Measurements from ENCODE around the gene MLLT1. TPM values are rescaled to one million over a fixed set of nuclear protein-coding genes. Genes with fewer than 3 reads are reported as not detected.

The MLLT1 gene
- total RNA-seq, 5 donors from 2014 or later (not counting 1 experiment from before 2014, with no cell fraction given) = 31.4 to 59.8 (median 57.2) TPM

DNA sequence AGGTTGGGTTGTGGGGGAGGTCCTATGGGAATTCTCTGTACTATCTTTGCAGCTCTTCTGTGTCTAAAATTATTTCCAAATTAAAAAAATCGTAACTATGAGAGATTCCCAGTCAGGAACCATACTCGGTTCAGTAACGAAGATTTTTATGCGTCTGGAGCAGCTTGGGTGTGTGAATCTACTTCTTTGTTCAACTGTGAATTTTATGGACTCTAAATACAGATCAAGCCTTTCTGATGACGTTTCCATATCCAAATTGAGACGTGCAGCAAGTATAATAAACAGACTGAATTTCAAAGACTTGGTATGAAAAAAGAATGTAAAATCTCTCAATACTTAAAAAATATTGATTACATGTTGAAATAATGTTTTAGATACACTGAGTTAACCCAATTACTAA is 30.9 kb downstream of the MLLT1 start:
- ATAC-seq (replicated peaks in 1 of 4) (no peak), DNase-seq (no peak)
- peaks cover 21% of the 10 kb centered on the region for H3K36me3 Mint-ChIP-seq
- CTCF ChIA-PET = no interaction called here
- H3K4me3 Mint-ChIP-seq = no peak overlapping the region
- peaks cover 5 to 11% of the 10 kb centered on the region in 2 experiments for H3K4me1 ChIP-seq (ENCODE audit: control insufficient read depth in 1 of 2, extremely low read depth in 1 of 2, insufficient read depth in 2 of 2, low read length in 2 of 2)
- no peaks in the 10 kb centered on the region for H3K9me3 ChIP-seq
- H3K27me3 Mint-ChIP-seq = no peaks in the 10 kb centered on the region
- no peak overlapping the region for H3K27ac ChIP-seq (ENCODE audit: low read length)
- H3K9me3 Mint-ChIP-seq = no peaks in the 10 kb centered on the region
- H3K4me1 Mint-ChIP-seq = peaks cover 44 to 60% (median 46%) of the 10 kb centered on the region in 3 donors
- no peaks in the 10 kb centered on the region for H3K27me3 ChIP-seq (replicated peaks in 1 of 2; ENCODE audit: control insufficient read depth in 2 of 2, extremely low read depth in 1 of 2, insufficient read depth in 2 of 2, low read length in 1 of 2)
- H3K4me3 ChIP-seq (ENCODE audit: control insufficient read depth in 1 of 2, extremely low read depth in 1 of 2, low read length in 1 of 2) = no peak overlapping the region
- 100% methylated on average over 3 of the region's 6 CpGs for WGBS (ENCODE audit: insufficient coverage)
- H3K36me3 ChIP-seq (ENCODE audit: control insufficient read depth in 2 of 2, extremely low read depth in 1 of 2, insufficient read depth in 1 of 2, low read length in 1 of 2) = peaks cover 0 to 9% of the 10 kb centered on the region in 2 donors
- POLR2A ChIA-PET = no interaction called here
- H3K27ac Mint-ChIP-seq = no peak overlapping the region

DNA sequence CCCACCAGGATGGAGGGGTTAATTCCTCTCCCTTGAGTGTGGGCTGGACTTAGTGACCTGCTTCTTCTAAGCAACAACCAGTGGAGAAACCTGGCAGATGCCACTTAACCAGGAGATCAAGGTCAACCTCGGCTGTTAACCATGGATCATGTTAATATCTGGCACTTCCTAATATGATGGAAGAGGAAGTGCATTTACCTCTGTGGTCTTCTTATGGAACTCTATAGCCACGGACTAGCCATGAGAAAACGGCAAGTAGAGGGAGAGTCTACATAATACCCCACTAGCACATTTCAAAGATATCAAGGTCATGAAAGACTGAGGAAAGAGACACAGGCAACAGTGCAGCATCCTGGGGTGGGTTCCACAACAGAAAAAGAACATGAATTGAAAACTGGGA is 31.4 kb downstream of the MLLT1 start:
- H3K9me3 ChIP-seq = no peaks in the 10 kb centered on the region
- ATAC-seq (replicated peaks in 1 of 4) (no peak), DNase-seq (no peak)
- H3K4me3 ChIP-seq (ENCODE audit: control insufficient read depth in 1 of 2, extremely low read depth in 1 of 2, low read length in 1 of 2) = no peak overlapping the region
- no peaks in the 10 kb centered on the region for H3K27me3 ChIP-seq (replicated peaks in 1 of 2; ENCODE audit: control insufficient read depth in 2 of 2, extremely low read depth in 1 of 2, insufficient read depth in 2 of 2, low read length in 1 of 2)
- ChIA-PET POLR2A (no interaction called here), CTCF (no interaction called here)
- H3K27ac Mint-ChIP-seq = no peak overlapping the region
- H3K4me1 ChIP-seq (ENCODE audit: control insufficient read depth in 1 of 2, extremely low read depth in 1 of 2, insufficient read depth in 2 of 2, low read length in 2 of 2) = peaks cover 5 to 16% of the 10 kb centered on the region in 2 experiments
- peaks cover 19% of the 10 kb centered on the region for H3K36me3 Mint-ChIP-seq
- H3K27me3 Mint-ChIP-seq = no peaks in the 10 kb centered on the region
- H3K9me3 Mint-ChIP-seq = no peaks in the 10 kb centered on the region
- no peak overlapping the region for H3K27ac ChIP-seq (ENCODE audit: low read length)
- peaks cover 0 to 9% of the 10 kb centered on the region in 2 donors for H3K36me3 ChIP-seq (ENCODE audit: control insufficient read depth in 2 of 2, extremely low read depth in 1 of 2, insufficient read depth in 1 of 2, low read length in 1 of 2)
- H3K4me1 Mint-ChIP-seq = peaks cover 46 to 56% (median 47%) of the 10 kb centered on the region in 3 donors
- 100% methylated on average over 1 of the region's 3 CpGs for WGBS (ENCODE audit: insufficient coverage)
- H3K4me3 Mint-ChIP-seq = no peak overlapping the region

DNA sequence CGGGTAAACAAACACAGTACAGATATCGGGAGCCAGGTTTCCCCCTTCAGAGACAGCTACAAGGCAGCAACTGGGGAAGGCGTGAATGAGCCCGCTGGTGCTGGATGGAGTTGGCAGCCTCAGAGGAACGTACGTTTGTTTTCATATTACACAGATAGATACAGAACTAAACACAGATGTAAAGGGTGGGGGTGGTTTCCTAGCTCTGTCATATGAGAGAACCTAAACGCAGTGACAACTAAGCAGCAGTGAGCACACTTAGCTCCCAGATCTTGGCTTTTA is 32.8 kb downstream of the MLLT1 start:
- Histone ChIP-seq H3K36me3 (ENCODE audit: control insufficient read depth in 2 of 2, extremely low read depth in 1 of 2, insufficient read depth in 1 of 2, low read length in 1 of 2) (peaks cover 0 to 9% of the 10 kb centered on the region in 2 donors), H3K4me3 (ENCODE audit: control insufficient read depth in 1 of 2, extremely low read depth in 1 of 2, low read length in 1 of 2) (no peak overlapping the region), H3K4me1 (ENCODE audit: control insufficient read depth in 1 of 2, extremely low read depth in 1 of 2, insufficient read depth in 2 of 2, low read length in 2 of 2) (peaks cover 5 to 22% of the 10 kb centered on the region in 2 experiments), H3K9me3 (no peaks in the 10 kb centered on the region), H3K27me3 (replicated peaks in 1 of 2; ENCODE audit: control insufficient read depth in 2 of 2, extremely low read depth in 1 of 2, insufficient read depth in 2 of 2, low read length in 1 of 2) (no peaks in the 10 kb centered on the region), H3K27ac (ENCODE audit: low read length) (no peak overlapping the region)
- 100% methylated on average over 1 of the region's 7 CpGs for WGBS (ENCODE audit: insufficient coverage)
- Mint-ChIP-seq H3K4me1 (peaks cover 47 to 51% (median 47%) of the 10 kb centered on the region in 3 donors), H3K27ac (no peak overlapping the region), H3K9me3 (no peaks in the 10 kb centered on the region), H3K27me3 (no peaks in the 10 kb centered on the region), H3K4me3 (no peak overlapping the region), H3K36me3 (peaks cover 17% of the 10 kb centered on the region)
- ATAC-seq (replicated peaks in 1 of 4) (no peak), DNase-seq (no peak)
- CTCF ChIA-PET = no interaction called here
- POLR2A ChIA-PET = no interaction called here

DNA sequence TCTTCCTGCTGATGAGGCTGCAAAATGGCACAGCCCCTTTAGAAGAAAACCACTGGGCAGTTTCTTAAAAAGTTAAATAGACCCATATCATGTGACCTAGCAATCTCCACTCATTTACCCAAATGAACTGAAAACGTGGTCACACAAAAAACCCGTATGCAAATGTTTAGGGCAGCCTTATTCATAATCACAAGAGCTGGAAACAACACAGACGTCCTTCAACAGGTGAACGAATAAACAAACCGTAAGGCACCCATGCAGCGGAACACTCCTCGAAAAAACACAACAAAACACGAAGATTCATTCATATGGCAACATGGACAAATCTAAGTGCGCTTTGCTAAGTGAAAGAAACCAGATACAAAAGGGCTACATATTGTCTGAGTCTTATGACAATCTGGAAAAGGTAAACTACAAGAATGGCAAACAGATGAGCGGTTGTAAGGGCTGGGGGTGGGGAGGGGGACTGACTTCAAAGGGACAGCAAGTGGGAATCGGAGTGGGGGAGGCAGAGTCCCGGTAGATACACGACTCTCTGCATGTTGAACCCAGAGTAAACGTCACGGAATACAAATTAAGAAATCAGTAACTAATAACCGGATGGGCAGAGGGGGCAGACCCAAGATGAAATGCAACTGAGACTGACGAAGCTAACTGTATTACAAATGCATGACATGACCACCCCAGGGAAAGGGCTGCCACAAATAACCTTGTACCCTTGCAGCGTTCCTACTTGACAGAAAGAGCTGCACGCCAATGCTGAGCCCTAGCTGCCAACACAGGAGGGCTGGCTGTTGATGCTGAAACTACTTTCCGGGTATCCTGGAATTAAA is 33.4 kb downstream of the MLLT1 start:
- peaks cover 5 to 20% of the 10 kb centered on the region in 2 experiments for H3K4me1 ChIP-seq (ENCODE audit: control insufficient read depth in 1 of 2, extremely low read depth in 1 of 2, insufficient read depth in 2 of 2, low read length in 2 of 2)
- H3K27me3 ChIP-seq (replicated peaks in 1 of 2; ENCODE audit: control insufficient read depth in 2 of 2, extremely low read depth in 1 of 2, insufficient read depth in 2 of 2, low read length in 1 of 2) = no peaks in the 10 kb centered on the region
- WGBS (ENCODE audit: insufficient coverage) = 82% methylated on average over 16 of the region's 20 CpGs
- ChIA-PET POLR2A (no interaction called here), CTCF (no interaction called here)
- Mint-ChIP-seq H3K27ac (no peak overlapping the region), H3K27me3 (no peaks in the 10 kb centered on the region), H3K36me3 (peaks cover 17% of the 10 kb centered on the region), H3K4me1 (peaks cover 45 to 47% (median 46%) of the 10 kb centered on the region in 3 donors), H3K4me3 (no peak overlapping the region), H3K9me3 (no peaks in the 10 kb centered on the region)
- no peaks in the 10 kb centered on the region for H3K9me3 ChIP-seq
- DNase-seq (no peak), ATAC-seq (replicated peaks in 1 of 4) (no peak)
- H3K4me3 ChIP-seq (ENCODE audit: control insufficient read depth in 1 of 2, extremely low read depth in 1 of 2, low read length in 1 of 2) = no peak overlapping the region
- H3K36me3 ChIP-seq (ENCODE audit: control insufficient read depth in 2 of 2, extremely low read depth in 1 of 2, insufficient read depth in 1 of 2, low read length in 1 of 2) = peaks cover 0 to 9% of the 10 kb centered on the region in 2 donors
- H3K27ac ChIP-seq (ENCODE audit: low read length) = no peak overlapping the region

DNA sequence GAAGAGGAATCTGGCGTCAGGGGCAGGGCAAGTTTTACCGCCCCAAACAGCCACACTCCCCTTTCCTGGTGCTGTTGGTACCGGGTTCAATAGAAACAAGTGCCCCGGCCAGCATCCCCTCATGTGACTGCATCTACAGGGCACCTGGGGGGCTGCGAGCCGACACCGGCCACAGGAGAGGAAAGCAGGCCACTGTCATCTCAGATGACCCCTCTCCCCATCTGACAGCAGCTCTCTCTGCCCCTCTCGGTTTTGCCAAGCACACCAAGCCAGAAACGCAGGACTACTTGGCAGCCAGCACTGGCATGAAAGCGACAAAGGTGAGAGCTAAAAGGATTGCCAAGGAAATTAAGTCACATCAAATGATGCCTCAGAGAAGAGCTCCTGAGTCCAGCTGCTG is 37.1 kb downstream of the MLLT1 start:
- H3K4me1 Mint-ChIP-seq = peaks cover 46 to 61% (median 59%) of the 10 kb centered on the region in 3 donors
- H3K27ac ChIP-seq (ENCODE audit: low read length) = no peak overlapping the region

DNA sequence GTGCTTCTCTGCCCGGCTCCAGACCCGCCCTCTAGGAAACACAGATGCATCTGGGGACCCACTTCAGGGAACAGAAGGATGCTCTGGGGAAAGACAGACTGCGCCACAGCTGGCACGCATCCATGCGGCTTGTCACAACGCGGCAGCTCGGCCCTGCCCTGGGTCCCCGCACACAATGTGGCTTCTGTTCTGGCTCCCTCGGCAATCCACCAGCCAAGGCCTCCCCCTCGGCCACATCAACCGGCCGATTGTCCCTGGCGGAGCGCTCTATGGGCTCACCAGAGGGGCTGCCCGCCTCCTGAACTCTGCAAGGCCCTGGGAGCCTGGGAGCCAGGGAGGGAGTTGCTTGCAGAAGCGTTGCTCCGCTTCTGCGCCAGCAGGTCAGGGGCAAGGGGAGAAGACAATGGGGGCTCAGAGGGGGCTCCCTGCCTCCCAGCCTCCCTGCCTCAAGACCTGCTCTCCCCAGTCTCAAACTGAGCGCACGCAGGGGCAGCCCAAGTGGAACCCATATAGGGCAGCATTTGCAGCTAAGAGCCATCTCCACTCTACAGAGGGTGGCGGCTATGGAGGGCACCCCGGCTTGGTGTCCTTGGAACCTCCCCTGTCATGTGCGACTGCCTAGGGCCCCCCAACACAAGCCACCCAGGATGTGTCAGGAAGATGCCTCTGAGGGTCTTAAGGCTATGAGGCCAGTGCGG is 37.9 kb downstream of the MLLT1 start:
- no peak overlapping the region for H3K27ac ChIP-seq (ENCODE audit: low read length)
- H3K9me3 ChIP-seq = no peaks in the 10 kb centered on the region
- peaks cover 5 to 46% of the 10 kb centered on the region in 2 experiments for H3K4me1 ChIP-seq (ENCODE audit: control insufficient read depth in 1 of 2, extremely low read depth in 1 of 2, insufficient read depth in 2 of 2, low read length in 2 of 2)
- WGBS (ENCODE audit: insufficient coverage) = 98% methylated on average over 18 of the region's 25 CpGs
- peaks cover 3 to 4% of the 10 kb centered on the region in 2 donors for H3K36me3 ChIP-seq (ENCODE audit: control insufficient read depth in 2 of 2, extremely low read depth in 1 of 2, insufficient read depth in 1 of 2, low read length in 1 of 2)
- CTCF ChIA-PET = no interaction called here
- POLR2A ChIA-PET = no interaction called here
- Mint-ChIP-seq H3K27me3 (no peaks in the 10 kb centered on the region), H3K9me3 (no peaks in the 10 kb centered on the region), H3K27ac (no peak overlapping the region), H3K4me3 (no peak overlapping the region), H3K36me3 (peaks cover 6% of the 10 kb centered on the region), H3K4me1 (peaks cover 42 to 59% (median 57%) of the 10 kb centered on the region in 3 donors)
- H3K27me3 ChIP-seq (replicated peaks in 1 of 2; ENCODE audit: control insufficient read depth in 2 of 2, extremely low read depth in 1 of 2, insufficient read depth in 2 of 2, low read length in 1 of 2) = no peaks in the 10 kb centered on the region
- H3K4me3 ChIP-seq (ENCODE audit: control insufficient read depth in 1 of 2, extremely low read depth in 1 of 2, low read length in 1 of 2) = no peak overlapping the region
- DNase-seq (no peak), ATAC-seq (replicated peaks in 1 of 4) (no peak)

More for the DNA sequence above, 37.1 kb downstream of the MLLT1 start:
- Mint-ChIP-seq H3K27me3 (no peaks in the 10 kb centered on the region), H3K36me3 (peaks cover 6% of the 10 kb centered on the region), H3K9me3 (no peaks in the 10 kb centered on the region), H3K27ac (no peak overlapping the region), H3K4me3 (no peak overlapping the region)
- ChIA-PET CTCF (no interaction called here), POLR2A (interaction anchor here in 1 of 2 donors (0.6 kb wide), 1 partner anchor 51 kb away, joined by 5 read pairs; no protein-coding TSS in a partner anchor)
- no peak overlapping the region for H3K4me3 ChIP-seq (ENCODE audit: control insufficient read depth in 1 of 2, extremely low read depth in 1 of 2, low read length in 1 of 2)
- no peaks in the 10 kb centered on the region for H3K27me3 ChIP-seq (replicated peaks in 1 of 2; ENCODE audit: control insufficient read depth in 2 of 2, extremely low read depth in 1 of 2, insufficient read depth in 2 of 2, low read length in 1 of 2)
- ATAC-seq (replicated peaks in 1 of 4) (no peak), DNase-seq (no peak)
- WGBS (ENCODE audit: insufficient coverage) = 95% methylated on average over 6 of the region's 10 CpGs
- H3K9me3 ChIP-seq = no peaks in the 10 kb centered on the region
- peaks cover 5 to 44% of the 10 kb centered on the region in 2 experiments for H3K4me1 ChIP-seq (ENCODE audit: control insufficient read depth in 1 of 2, extremely low read depth in 1 of 2, insufficient read depth in 2 of 2, low read length in 2 of 2)
- peaks cover 3 to 12% of the 10 kb centered on the region in 2 donors for H3K36me3 ChIP-seq (ENCODE audit: control insufficient read depth in 2 of 2, extremely low read depth in 1 of 2, insufficient read depth in 1 of 2, low read length in 1 of 2)
